ENCODE results near the gene SPIC.

- no peak for TF ChIP-seq REST (IDR thresholded peaks at IDR 0.05; ENCODE audit: insufficient replicate concordance, low read depth)
- TF ChIP-seq CTCF (IDR thresholded peaks at IDR 0.05; ENCODE audit: insufficient read depth, low read length), result no peak
- TF ChIP-seq SPI1 (IDR thresholded peaks at IDR 0.05; ENCODE audit: borderline replicate concordance, low read depth), result no peak
- TF ChIP-seq GABPA (IDR thresholded peaks at IDR 0.05; ENCODE audit: low read depth), result no peak
Observed at GRCh38 chr12:101493556-101493955, 18.4 kb downstream of the SPIC start.
